ENCODE results near the gene NVL. TPM values are rescaled to one million over a fixed set of nuclear protein-coding genes. Genes with fewer than 3 reads are reported as not detected.

NVL gene
- total RNA-seq, 1 experiment from 2014 or later, result 33.4 TPM

DNA sequence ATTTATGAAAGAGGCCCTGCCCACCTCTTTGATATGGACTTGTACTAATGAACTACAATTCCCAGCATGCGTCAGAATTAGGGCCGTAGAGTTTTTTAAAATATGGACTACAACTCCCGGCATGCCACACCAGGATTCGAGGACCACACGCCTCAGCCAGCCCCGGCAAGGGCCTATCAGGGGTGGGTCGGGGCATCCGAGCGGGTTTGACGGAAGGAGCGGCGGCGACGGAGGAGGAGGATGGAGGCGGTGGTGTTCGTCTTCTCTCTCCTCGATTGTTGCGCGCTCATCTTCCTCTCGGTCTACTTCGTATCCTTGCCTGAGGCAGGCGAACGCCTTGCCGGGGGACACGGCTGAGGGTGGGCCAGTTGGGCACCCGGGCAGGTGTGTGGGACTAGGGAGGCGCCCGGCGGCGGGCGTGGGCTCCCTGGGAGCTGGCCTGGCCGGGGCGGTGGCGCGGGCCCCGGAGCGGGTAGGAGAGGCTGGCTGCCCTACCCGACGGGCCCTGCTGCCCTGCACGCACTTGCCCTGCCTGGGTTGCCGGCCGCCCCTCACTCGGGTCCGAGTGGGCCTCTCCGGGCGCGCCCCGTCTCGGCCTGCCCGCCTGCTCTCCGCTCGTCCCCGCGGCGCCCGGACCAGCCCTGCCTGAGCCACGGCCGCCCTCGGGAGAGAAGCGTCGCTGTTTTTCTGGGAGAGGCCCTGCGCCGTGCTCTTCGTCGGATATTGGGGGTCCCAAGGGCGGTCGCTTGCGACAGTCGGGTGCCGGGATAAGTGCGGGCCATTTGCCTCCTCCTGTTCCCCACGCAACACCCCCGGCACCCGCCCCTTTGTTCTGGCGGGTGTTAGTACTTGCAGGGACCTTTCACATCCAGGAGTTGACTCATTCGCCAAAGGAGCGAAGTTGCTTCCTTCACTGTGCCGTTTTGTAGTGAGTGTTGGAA is 27.0 kb upstream of the NVL start, which contains the start of gene CNIH4 (continued):
- TF ChIP-seq NR2C2 (CRISPR knock-in tag; IDR thresholded peaks at IDR 0.05), result no peak
- TF ChIP-seq ZNF416 (CRISPR knock-in tag; IDR thresholded peaks at IDR 0.05), result no peak
- no peak for TF ChIP-seq ZNF121 (CRISPR knock-in tag; IDR thresholded peaks at IDR 0.05)
- TF ChIP-seq, protein P1, sequence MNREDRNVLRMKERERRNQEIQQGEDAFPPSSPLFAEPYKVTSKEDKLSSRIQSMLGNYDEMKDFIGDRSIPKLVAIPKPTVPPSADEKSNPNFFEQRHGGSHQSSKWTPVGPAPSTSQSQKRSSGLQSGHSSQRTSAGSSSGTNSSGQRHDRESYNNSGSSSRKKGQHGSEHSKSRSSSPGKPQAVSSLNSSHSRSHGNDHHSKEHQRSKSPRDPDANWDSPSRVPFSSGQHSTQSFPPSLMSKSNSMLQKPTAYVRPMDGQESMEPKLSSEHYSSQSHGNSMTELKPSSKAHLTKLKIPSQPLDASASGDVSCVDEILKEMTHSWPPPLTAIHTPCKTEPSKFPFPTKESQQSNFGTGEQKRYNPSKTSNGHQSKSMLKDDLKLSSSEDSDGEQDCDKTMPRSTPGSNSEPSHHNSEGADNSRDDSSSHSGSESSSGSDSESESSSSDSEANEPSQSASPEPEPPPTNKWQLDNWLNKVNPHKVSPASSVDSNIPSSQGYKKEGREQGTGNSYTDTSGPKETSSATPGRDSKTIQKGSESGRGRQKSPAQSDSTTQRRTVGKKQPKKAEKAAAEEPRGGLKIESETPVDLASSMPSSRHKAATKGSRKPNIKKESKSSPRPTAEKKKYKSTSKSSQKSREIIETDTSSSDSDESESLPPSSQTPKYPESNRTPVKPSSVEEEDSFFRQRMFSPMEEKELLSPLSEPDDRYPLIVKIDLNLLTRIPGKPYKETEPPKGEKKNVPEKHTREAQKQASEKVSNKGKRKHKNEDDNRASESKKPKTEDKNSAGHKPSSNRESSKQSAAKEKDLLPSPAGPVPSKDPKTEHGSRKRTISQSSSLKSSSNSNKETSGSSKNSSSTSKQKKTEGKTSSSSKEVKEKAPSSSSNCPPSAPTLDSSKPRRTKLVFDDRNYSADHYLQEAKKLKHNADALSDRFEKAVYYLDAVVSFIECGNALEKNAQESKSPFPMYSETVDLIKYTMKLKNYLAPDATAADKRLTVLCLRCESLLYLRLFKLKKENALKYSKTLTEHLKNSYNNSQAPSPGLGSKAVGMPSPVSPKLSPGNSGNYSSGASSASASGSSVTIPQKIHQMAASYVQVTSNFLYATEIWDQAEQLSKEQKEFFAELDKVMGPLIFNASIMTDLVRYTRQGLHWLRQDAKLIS (CRISPR knock-in tag; IDR thresholded peaks at IDR 0.05; ENCODE audit: borderline replicate concordance), result no peak
- TF ChIP-seq, protein P2, sequence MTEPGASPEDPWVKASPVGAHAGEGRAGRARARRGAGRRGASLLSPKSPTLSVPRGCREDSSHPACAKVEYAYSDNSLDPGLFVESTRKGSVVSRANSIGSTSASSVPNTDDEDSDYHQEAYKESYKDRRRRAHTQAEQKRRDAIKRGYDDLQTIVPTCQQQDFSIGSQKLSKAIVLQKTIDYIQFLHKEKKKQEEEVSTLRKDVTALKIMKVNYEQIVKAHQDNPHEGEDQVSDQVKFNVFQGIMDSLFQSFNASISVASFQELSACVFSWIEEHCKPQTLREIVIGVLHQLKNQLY (CRISPR knock-in tag; IDR thresholded peaks at IDR 0.05), result no peak
- TF ChIP-seq, protein P3, sequence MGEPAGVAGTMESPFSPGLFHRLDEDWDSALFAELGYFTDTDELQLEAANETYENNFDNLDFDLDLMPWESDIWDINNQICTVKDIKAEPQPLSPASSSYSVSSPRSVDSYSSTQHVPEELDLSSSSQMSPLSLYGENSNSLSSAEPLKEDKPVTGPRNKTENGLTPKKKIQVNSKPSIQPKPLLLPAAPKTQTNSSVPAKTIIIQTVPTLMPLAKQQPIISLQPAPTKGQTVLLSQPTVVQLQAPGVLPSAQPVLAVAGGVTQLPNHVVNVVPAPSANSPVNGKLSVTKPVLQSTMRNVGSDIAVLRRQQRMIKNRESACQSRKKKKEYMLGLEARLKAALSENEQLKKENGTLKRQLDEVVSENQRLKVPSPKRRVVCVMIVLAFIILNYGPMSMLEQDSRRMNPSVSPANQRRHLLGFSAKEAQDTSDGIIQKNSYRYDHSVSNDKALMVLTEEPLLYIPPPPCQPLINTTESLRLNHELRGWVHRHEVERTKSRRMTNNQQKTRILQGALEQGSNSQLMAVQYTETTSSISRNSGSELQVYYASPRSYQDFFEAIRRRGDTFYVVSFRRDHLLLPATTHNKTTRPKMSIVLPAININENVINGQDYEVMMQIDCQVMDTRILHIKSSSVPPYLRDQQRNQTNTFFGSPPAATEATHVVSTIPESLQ (CRISPR knock-in tag; IDR thresholded peaks at IDR 0.05), result no peak
- TF ChIP-seq, protein P4, sequence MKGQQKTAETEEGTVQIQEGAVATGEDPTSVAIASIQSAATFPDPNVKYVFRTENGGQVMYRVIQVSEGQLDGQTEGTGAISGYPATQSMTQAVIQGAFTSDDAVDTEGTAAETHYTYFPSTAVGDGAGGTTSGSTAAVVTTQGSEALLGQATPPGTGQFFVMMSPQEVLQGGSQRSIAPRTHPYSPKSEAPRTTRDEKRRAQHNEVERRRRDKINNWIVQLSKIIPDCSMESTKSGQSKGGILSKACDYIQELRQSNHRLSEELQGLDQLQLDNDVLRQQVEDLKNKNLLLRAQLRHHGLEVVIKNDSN (CRISPR knock-in tag; IDR thresholded peaks at IDR 0.05), result peak; percentile 50; the same call in 1 of the 2 replicates
- TF ChIP-seq, protein P5, sequence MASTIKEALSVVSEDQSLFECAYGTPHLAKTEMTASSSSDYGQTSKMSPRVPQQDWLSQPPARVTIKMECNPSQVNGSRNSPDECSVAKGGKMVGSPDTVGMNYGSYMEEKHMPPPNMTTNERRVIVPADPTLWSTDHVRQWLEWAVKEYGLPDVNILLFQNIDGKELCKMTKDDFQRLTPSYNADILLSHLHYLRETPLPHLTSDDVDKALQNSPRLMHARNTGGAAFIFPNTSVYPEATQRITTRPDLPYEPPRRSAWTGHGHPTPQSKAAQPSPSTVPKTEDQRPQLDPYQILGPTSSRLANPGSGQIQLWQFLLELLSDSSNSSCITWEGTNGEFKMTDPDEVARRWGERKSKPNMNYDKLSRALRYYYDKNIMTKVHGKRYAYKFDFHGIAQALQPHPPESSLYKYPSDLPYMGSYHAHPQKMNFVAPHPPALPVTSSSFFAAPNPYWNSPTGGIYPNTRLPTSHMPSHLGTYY (CRISPR knock-in tag; IDR thresholded peaks at IDR 0.05), result no peak
- TF ChIP-seq, protein P6, sequence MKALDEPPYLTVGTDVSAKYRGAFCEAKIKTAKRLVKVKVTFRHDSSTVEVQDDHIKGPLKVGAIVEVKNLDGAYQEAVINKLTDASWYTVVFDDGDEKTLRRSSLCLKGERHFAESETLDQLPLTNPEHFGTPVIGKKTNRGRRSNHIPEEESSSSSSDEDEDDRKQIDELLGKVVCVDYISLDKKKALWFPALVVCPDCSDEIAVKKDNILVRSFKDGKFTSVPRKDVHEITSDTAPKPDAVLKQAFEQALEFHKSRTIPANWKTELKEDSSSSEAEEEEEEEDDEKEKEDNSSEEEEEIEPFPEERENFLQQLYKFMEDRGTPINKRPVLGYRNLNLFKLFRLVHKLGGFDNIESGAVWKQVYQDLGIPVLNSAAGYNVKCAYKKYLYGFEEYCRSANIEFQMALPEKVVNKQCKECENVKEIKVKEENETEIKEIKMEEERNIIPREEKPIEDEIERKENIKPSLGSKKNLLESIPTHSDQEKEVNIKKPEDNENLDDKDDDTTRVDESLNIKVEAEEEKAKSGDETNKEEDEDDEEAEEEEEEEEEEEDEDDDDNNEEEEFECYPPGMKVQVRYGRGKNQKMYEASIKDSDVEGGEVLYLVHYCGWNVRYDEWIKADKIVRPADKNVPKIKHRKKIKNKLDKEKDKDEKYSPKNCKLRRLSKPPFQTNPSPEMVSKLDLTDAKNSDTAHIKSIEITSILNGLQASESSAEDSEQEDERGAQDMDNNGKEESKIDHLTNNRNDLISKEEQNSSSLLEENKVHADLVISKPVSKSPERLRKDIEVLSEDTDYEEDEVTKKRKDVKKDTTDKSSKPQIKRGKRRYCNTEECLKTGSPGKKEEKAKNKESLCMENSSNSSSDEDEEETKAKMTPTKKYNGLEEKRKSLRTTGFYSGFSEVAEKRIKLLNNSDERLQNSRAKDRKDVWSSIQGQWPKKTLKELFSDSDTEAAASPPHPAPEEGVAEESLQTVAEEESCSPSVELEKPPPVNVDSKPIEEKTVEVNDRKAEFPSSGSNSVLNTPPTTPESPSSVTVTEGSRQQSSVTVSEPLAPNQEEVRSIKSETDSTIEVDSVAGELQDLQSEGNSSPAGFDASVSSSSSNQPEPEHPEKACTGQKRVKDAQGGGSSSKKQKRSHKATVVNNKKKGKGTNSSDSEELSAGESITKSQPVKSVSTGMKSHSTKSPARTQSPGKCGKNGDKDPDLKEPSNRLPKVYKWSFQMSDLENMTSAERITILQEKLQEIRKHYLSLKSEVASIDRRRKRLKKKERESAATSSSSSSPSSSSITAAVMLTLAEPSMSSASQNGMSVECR (CRISPR knock-in tag; IDR thresholded peaks at IDR 0.05; ENCODE audit: borderline replicate concordance), result peak; percentile 87; the same call in 1 of the 2 replicates
- TF ChIP-seq NR1H2 (CRISPR knock-in tag; IDR thresholded peaks at IDR 0.05), result no peak
- no peak for TF ChIP-seq CREM (CRISPR knock-in tag; IDR thresholded peaks at IDR 0.05)
- TF ChIP-seq PRRX2 (CRISPR knock-in tag; IDR thresholded peaks at IDR 0.05), result no peak
- TF ChIP-seq, protein P7, sequence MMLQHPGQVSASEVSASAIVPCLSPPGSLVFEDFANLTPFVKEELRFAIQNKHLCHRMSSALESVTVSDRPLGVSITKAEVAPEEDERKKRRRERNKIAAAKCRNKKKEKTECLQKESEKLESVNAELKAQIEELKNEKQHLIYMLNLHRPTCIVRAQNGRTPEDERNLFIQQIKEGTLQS (CRISPR knock-in tag; conservative IDR thresholded peaks at IDR 0.05), result no peak
- TF ChIP-seq, protein P8, sequence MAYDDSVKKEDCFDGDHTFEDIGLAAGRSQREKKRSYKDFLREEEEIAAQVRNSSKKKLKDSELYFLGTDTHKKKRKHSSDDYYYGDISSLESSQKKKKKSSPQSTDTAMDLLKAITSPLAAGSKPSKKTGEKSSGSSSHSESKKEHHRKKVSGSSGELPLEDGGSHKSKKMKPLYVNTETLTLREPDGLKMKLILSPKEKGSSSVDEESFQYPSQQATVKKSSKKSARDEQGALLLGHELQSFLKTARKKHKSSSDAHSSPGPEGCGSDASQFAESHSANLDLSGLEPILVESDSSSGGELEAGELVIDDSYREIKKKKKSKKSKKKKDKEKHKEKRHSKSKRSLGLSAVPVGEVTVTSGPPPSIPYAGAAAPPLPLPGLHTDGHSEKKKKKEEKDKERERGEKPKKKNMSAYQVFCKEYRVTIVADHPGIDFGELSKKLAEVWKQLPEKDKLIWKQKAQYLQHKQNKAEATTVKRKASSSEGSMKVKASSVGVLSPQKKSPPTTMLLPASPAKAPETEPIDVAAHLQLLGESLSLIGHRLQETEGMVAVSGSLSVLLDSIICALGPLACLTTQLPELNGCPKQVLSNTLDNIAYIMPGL (CRISPR knock-in tag; IDR thresholded peaks at IDR 0.05), result peak; percentile 85
- no peak for TF ChIP-seq SOX15 (CRISPR knock-in tag; IDR thresholded peaks at IDR 0.05)
- no peak for TF ChIP-seq IRF2 (CRISPR knock-in tag; IDR thresholded peaks at IDR 0.05; ENCODE audit: borderline replicate concordance, low read depth)
- TF ChIP-seq ATF1 (CRISPR knock-in tag; IDR thresholded peaks at IDR 0.05), result no peak
- no peak for TF ChIP-seq ZNF138 (CRISPR knock-in tag; conservative IDR thresholded peaks at IDR 0.05)
- no peak for TF ChIP-seq MXD4 (CRISPR knock-in tag; IDR thresholded peaks at IDR 0.05; ENCODE audit: borderline replicate concordance)
- TF ChIP-seq, protein P9, sequence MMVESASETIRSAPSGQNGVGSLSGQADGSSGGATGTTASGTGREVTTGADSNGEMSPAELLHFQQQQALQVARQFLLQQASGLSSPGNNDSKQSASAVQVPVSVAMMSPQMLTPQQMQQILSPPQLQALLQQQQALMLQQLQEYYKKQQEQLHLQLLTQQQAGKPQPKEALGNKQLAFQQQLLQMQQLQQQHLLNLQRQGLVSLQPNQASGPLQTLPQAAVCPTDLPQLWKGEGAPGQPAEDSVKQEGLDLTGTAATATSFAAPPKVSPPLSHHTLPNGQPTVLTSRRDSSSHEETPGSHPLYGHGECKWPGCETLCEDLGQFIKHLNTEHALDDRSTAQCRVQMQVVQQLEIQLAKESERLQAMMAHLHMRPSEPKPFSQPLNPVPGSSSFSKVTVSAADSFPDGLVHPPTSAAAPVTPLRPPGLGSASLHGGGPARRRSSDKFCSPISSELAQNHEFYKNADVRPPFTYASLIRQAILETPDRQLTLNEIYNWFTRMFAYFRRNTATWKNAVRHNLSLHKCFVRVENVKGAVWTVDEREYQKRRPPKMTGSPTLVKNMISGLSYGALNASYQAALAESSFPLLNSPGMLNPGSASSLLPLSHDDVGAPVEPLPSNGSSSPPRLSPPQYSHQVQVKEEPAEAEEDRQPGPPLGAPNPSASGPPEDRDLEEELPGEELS (CRISPR knock-in tag; IDR thresholded peaks at IDR 0.05), result peak; percentile 79; the same call in 1 of the 2 replicates

Measured in WTC11 (cell line).